HG03095 (cell line): ENCODE results near the gene AURKA.

Source experiments
- ATAC-seq: cut with Tn5 transposase; IDR thresholded peaks from one replicate; pipeline ENCODE4 v1.9.1; 2021; ENCODE audit warnings: moderate library complexity; ENCODE audit not compliant: unreplicated experiment

AURKA gene

DNA sequence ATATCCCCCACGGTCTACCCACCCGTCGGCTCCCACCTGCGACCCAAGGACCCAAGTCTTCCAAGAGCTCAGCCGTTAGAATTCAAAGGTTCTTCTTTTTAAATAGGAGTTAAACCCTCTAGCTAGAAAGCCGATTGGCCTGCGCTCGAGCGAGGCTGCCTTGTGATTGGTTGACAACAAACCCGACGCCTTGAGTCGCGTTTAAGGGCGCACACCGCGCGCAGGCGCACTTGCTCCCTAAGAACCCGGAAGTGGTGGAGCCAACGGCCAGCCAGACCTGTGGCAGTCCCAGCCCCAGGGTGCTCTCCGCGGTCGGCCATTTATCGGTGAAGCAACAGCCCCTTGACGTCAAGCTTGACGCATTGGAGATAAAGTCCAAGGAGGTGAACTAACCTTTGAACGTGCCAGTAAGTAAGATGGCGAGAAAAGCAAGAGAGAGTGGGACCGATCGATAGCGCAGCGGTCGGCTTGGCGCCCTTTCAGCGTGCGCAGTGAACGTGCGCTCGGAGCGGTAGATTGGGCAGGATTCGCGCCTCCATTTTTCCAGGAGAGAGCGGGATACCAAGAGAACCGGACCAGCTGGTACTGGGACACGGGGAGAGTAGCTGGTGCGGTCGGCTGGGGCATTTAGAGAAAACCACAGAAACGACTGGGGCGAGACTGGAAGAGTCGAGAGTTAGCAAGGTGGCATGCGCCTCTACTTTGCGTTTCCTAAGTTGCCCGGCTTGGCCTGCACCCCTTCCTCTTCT lies at the start of gene AURKA, which contains the start of gene CSTF1:
Gene AURKA (minus strand): TSS at position 84 of the 749 bp plus-strand sequence. CDS start 4,018 bp downstream, outside the sequence.
Gene CSTF1 (plus strand): TSS at position 514 of the 749 bp plus-strand sequence. CDS start 2,908 bp downstream, outside the sequence.
- peak; percentile 90 for ATAC-seq

DNA sequence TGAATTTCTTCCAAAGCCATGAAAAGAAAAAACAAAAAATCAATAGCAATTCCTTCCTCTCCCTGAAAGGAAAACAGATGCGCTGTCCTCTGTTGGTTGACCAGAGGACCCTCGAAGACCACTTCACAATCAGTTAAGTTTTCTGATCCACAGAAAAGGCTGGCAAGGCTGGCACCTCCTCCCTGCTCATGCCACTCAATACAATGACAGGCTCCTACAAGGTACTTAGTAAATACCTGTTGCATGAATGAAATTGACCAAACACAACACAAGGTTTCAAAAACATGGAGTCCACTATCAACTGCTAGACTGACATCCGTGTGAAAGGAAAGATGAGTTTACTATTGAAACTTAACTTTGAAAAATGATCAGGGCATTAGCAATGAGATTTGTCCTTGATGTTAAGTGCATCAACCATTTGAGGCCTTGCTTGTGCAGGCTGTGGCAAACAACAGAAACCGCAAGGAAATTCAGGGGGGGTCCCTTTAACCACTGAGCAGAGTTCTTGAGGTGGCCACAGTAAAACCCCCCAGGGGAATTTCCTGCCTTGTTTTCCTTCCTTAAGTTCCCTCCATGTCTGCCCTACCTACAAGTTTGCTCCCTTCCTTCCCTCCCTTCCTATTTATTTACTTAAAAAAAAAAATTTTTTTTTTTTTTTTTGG lies 48.5 kb upstream of the AURKA start:
- ATAC-seq, result peak; percentile 73

DNA sequence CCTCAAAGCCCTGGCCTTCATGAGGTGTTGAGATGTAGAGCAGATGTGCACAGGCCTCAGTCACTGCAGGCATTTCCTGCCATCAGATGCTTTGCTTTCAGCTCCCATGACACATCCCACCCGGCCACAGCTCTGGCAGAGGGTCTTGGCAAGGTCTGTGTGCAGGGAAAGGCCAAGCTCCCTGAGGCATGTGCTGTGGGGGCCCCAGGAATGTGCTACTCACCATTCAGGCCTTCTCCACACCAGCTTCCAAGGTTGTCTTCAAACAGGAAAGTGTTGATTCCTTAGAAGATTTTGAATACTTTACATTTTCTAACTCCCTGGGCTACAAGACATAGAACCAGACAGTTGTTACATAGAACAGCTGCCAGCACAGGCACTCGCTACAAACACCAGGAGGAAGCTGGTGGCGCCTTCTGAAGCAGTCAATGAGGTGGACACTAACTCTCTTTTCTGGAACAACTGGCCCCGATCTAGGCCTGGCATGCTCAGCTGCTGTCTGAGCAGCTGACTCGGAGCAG lies 47.8 kb upstream of the AURKA start:
- no peak for ATAC-seq

DNA sequence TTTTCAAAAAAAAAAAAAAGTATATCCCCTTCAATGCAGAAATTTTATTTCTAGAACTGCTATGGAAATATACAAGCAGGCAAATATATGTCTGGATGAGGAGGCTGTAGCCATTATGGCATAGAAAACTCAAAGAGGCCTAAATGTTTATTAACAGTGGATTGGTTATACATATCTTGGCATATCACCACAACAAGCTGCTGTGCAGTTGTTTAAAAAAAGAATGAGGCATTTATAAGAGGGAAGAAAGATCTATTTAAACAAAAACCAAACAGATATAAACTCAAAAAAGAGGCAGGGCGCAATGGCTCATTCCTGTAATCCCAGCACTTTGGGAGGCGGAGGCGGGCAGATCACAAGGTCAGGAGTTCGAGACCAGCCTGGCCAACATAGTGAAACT lies 46.3 kb upstream of the AURKA start:
- ATAC-seq, result no peak

DNA sequence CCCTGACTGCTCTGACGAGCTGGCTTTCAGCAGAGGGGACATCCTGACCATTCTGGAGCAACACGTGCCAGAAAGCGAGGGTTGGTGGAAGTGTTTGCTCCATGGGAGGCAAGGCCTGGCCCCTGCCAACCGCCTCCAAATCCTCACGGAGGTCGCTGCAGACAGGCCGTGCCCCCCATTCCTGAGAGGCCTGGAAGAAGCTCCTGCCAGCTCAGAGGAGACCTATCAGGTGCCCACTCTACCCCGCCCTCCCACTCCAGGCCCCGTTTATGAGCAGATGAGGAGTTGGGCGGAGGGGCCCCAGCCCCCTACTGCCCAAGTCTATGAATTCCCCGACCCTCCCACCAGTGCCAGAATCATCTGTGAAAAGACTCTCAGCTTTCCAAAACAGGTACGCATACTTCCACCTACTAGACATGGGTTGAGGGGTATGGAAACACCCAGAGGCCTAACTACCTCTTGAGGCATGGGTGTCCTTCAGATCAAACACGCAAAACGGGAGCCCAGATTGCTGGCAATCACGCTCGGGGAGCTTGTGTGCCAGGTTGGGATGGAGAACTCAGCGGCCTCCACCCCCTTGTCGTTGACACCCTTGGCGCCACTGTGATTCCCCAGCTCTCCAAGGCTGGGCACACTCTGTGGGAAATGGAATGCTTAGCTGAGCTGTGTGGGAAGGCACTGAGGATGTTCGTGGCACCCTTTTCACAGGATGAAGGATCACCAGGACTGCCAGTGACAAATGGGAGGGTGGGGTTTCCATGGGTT lies 45.4 kb upstream of the AURKA start:
- no peak for ATAC-seq

DNA sequence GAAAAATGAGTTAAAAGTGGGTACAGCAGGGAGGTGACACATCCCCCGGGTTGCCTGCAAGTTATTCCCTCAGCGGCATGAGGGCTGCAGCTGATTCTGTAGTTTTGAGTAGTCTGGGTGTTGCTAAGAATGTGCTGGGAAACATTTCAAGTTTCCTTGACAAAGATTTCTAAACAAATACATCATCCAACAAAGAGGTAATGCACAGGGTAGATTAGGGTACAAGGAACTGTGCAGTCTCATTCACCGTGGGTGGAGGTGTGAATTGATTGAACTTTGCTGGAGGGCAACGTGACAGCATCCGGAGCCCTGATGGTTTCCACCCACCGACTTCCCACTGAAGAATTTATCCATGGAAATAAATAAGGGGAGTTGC lies 41.9 kb upstream of the AURKA start:
- ATAC-seq, result no peak

DNA sequence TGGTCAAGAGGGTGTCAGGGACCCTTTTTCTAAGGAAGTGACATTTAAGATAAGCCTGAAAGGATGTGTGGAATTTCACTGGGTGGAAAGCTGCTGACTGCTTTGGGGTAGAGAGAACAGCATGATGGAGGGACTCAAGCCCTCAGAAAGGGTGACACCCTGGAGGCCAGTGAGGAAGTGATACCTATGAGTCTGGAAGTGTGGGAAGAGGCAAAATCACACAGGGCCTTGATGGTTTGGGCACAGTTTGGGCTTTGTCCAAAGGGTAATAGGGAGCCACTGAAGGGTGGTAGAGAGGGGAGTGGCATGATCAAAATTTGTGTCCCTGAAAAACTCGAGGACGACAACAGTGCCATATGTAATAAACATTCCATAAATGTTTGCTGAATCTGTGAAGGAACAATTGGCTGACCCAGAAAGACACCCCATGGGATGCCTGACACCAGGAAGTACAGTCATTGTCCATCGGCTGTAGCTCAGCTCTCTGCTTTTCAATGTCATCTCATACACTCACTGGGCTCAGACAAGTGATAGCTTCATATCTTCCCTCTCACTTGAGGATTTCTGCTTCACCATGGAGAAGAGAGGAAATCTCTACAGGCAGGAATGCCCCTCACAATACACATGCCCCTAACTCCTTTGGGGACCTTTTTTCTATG lies 41.3 kb upstream of the AURKA start:
- ATAC-seq, result no peak

DNA sequence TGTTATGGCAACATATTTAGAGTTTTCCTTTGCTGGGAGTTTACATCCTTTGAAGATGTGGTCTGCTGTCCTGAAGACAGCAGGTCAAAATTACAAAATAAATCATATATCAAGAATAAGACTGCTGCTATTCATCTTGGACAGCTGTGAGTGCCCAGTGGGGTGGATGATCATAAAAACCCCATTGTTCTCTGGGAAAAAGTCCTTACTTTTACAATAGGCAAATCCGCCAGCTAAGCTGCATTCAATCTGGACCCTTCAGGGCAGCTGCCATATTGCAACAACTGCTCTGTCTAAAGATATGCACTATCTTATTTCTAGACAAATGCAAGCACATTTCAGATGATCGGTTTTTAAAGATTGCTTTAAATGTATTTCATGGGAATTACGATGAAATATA lies 39.5 kb upstream of the AURKA start:
- no peak for ATAC-seq

DNA sequence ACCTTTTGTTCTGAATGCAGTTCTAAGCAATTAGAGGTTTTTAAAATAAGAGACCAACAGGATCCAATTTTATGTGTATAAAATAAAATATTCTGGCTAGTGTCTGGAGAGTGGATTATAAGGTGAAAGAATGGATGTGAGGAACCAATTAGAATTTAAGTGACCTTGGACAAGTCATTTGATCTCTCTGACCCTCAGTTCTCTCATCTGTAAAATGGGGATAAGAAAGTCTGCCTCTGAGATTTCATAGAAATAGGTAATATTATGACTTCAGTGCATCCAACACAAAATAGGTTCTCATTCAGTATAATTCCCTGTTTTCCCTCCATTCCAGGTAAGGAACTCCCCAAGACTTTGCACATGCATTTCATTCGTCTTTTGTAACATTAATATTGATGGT lies 38.9 kb upstream of the AURKA start:
- no peak for ATAC-seq

DNA sequence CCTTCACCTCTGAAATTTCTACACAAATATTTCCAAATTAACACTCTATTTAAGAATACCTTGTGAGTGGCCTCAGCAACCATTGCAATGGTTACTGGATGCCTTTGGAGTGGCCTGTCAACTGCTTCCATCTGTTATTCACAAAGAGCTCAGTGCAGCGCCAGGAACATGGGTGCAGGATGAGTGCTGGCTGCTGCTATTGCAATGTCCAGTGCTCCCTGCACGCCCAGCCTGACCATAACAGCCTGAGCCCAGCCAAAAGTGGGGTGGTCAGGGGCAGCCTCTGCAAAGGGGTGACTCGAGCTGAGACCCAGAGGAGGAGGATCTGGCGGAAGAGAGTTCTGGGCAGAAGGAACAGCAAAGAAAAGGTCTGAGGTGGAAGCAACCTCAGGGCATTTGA lies 38.4 kb upstream of the AURKA start:
- no peak for ATAC-seq

DNA sequence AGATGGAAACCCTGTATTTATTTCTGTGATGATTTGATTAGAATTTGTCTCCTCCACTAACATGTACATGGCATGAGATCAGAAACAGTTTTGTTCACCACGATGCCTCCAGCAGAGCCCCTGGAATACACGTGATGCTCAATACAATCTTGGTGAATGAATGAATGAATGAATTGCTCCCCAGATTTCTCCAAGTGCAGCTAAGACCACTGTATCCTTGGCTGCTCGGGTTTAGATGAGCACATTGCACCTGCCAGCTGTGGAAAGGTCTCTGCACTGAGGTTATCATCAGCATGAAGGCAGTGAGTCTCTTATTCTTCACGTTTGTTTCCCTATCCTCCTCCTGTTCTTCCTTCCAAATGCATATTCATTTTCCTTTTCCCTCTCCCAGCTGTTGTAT lies 37.9 kb upstream of the AURKA start:
- no peak for ATAC-seq

DNA sequence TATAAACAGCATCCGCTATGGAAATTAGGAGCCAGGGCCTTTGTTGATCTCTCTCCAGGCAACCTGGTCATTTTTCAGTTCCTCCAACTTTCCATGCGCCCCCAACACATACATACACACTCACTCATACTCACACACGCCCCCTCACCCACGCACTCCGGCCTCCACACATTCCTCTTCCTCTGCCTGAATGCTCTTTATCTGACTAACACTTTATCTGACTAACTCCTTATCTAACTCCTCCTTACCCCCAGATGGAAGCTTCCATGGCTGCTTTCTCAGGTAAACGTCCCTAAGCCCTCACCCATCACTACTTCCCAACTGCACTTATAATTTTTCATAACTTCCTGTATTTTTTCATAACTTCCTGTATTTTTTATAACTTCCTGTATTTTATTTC lies 37.5 kb upstream of the AURKA start:
- no peak for ATAC-seq

DNA sequence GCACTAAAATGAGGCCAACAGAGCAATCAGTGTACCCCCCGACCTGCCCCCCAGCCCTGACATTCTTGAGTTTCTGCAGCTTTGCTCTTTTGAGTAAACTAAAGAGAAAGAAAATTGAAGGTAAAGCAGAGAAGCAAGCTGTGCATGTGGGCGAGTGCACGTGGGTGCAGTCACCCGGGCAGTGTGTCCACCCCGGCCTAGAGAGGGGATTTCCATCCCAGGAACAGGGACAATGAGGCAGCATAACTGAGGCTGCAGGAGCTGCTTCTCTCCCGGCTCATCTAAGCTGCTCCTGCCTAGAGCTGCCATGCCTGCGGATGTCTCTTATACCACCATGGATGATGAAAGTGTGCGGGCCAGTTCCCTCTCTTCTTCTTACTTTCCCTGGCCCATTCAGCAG lies 36.9 kb upstream of the AURKA start:
- no peak for ATAC-seq

DNA sequence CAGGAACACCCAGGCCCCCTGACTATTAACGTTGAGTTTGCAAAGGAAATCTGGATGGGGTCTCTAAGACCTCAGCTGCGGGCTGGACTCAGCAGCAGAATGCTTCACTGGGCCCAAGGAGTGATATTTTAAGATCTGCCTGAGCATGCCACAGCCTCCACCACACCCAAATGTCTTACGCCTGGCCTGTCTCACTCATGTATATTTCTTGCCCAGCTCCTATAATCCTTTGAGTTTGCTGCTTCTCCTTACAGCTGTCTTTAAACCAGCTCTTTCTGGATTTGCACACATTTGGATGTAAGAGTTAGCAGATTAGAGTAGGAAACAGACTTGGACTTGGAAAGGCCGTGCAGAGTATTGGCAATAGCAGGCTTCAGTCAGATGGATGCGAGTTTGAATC lies 36.4 kb upstream of the AURKA start:
- ATAC-seq, result no peak

DNA sequence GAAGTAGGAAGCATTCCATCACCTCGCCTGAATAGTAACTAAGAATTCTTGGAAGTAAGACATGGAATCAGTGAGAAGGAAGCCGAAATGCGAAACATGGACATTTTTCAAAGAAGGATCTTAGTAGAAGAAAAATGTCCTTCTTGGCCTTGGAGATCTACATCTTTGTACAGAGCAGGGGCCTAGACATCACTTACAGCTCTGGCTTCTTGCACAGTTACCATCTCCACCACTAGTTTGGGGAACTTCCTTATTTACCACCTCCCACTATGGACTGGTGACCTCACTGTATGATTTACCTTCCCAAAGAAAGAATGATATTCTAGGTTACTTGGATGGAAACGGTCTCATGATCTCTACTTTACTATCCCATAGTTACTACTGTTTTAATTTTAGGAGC lies 35.8 kb upstream of the AURKA start:
- no peak for ATAC-seq

DNA sequence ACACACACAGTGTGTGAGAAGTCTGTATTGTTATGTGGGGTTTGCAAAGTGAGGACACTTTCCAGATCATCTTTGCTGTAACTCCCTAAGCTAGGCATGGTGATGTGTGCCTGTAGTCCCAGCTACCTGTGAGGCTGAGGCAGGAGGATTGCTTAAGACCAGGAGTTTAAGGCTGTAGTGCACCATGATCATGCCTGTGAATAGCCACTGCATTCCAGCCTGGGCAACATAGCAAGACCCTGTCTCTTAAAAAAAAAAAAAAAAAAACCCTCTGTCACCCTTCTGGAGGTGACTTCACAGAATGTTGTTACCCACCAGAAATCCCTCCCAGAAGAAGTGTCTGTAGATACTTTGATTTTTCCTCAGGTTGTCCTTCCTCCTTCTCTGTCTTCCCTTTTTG lies 34.9 kb upstream of the AURKA start:
- ATAC-seq, result no peak

DNA sequence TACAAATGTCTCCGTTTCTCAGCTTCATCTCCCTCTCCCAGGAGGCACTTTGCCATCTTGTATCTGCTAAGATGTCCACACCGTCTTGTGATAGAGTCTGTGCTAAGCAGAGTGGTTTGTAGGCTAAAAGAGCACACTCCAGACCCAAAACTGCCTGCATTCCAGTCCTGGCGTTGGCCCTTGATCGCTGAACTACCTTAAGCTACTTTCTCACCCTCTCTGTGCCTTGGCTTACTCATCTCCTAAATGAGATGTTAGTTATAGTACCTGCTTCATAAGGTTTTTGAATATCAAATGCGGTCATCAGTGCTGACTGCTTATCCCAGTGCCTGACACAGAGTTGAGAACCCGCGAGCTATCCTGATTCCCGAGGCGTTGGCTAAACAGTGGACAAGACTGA lies 34.0 kb upstream of the AURKA start:
- no peak for ATAC-seq

DNA sequence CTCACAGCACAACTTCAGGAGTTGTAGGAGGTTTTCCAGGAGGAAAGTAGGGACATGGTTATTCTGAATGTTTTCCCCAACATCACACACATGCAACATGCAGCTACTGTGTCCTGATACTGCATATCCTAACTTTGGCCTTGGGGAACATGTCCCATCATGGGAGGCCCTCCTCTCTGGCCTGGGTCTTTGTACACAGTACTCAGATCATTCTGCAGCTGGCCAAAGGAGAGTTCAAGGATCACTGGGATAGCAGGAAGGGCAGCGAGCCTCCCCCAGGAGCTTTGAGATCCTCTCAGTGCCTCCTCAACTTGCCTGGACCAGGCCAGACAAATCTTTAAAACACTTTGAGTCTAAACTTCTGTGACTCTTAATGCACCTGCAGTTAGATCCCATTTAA lies 32.9 kb upstream of the AURKA start:
- ATAC-seq, result no peak

DNA sequence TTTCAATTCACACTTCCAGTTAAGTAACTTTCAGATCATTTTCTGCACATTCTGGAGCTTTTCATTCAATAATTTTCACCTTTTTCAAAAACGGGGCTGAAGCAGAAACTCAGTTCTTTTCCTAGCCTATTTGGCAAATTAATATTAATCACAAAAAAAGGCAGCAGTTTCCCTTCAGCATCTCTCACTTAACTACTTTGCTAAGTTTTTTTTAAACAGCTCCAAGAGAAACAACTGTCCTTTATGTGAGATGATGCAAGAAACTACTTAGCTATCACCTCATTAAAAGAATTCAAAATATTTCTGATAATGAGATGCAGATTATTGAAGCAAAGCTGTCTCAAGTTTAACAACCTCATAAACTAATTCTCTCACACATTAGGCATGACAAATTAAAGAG lies 31.9 kb upstream of the AURKA start:
- ATAC-seq, result no peak

DNA sequence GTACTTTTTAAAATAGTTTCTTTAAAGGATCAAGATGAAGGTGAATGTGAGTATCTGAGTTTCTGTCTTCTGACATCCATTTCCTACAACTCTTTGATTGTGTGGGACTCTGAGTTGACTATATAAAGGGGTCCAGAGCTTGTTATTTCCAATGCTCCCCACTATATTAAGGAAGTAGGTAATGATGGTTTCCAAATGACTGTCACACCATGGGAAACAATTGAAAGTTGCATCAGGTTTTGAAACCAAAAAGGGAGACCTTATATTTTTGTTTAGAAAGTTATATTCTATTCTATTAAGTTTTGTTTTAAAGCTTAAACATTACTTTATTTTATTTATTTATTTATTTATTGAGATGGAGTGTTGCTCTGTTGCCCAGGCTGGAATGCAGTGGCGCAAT lies 31.2 kb upstream of the AURKA start:
- ATAC-seq, result no peak

DNA sequence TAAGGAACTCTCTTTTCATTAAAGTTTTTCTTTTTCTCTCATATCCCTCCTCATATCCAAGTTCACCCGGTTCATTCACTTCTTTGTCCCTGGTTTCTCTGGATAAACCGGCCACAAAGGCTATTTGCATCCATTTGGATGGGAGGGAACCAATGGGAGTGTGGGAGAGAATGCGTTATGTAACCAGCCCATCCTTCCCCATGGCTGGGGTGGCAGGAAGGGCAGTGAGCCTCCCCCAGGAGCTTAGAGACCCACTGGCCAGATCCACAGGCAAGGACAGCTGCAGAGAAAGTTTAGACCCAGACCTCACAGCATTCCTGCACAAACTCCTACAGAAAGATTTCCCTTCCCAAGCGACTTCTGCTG lies 30.8 kb upstream of the AURKA start:
- ATAC-seq, result no peak
